HG02588 (cell line): Measurements from ENCODE around the gene LHX3.
"Not testable (repeated sequence)": the region's sequence is repeated elsewhere in the genome, so short reads cannot be mapped to it uniquely, and the experiment has no call there.

Experiments
- ATAC-seq: cut with Tn5 transposase; IDR thresholded peaks from one replicate; pipeline ENCODE4 v1.9.1; 2021; ENCODE audit warnings: mild to moderate bottlenecking, moderate library complexity; ENCODE audit not compliant: unreplicated experiment

Gene LHX3

GRCh38 chr9:136157477-136158265, 47.3 kb downstream of the LHX3 start:
- no peak for ATAC-seq

GRCh38 chr9:136156209-136157120, 48.5 kb downstream of the LHX3 start:
- ATAC-seq = no peak

GRCh38 chr9:136155576-136155975, 49.4 kb downstream of the LHX3 start:
- ATAC-seq = no peak

GRCh38 chr9:136154943-136155342, 50.0 kb downstream of the LHX3 start:
- no peak for ATAC-seq

GRCh38 chr9:136153381-136154065, 51.4 kb downstream of the LHX3 start:
- ATAC-seq = no peak

- no peak for ATAC-seq
Measured at GRCh38 chr9:136152931-136153330, 52.0 kb downstream of the LHX3 start.

GRCh38 chr9:136152543-136152866, 52.4 kb downstream of the LHX3 start:
- no peak for ATAC-seq

- no peak for ATAC-seq
Measured at GRCh38 chr9:136151848-136152542, 52.9 kb downstream of the LHX3 start.

- no peak for ATAC-seq
Measured at GRCh38 chr9:136151214-136151804, 53.6 kb downstream of the LHX3 start.

GRCh38 chr9:136150664-136151213, 54.2 kb downstream of the LHX3 start:
- ATAC-seq = not testable (repeated sequence)

GRCh38 chr9:136149853-136150252, 55.1 kb downstream of the LHX3 start:
- no peak for ATAC-seq

GRCh38 chr9:136149337-136149736, 55.6 kb downstream of the LHX3 start:
- ATAC-seq = no peak

- no peak for ATAC-seq
Measured at GRCh38 chr9:136148766-136149165, 56.2 kb downstream of the LHX3 start.

- ATAC-seq = no peak
Measured at GRCh38 chr9:136147890-136148714, 56.8 kb downstream of the LHX3 start.

GRCh38 chr9:136147038-136147889, 57.7 kb downstream of the LHX3 start:
- ATAC-seq = no peak
